HG03280 (cell line): ENCODE measurements around the gene GJA10.
"Not testable (repeated sequence)": the region's sequence is repeated elsewhere in the genome, so short reads cannot be mapped to it uniquely, and the experiment has no call there.

Source experiments
- ATAC-seq: cut with Tn5 transposase; IDR thresholded peaks from one replicate; pipeline ENCODE4 v1.9.1; 2021; ENCODE audit warnings: mild to moderate bottlenecking, moderate library complexity; ENCODE audit not compliant: unreplicated experiment

The GJA10 gene

GRCh38 chr6:89894169-89894568 is at the start of gene GJA10:
TSS of gene GJA10 (plus strand) at chr6:89894469. CDS start at chr6:89894469, 0 bp downstream.
- no peak for ATAC-seq

- ATAC-seq: not testable (repeated sequence)
These were observed 46.8 kb upstream of the GJA10 start for GRCh38 chr6:89847513-89847912.

GRCh38 chr6:89853068-89853467 is 41.2 kb upstream of the GJA10 start:
- no peak for ATAC-seq

- ATAC-seq: no peak
These were observed 36.2 kb upstream of the GJA10 start for GRCh38 chr6:89858041-89858440.

GRCh38 chr6:89859744-89860143 is 34.5 kb upstream of the GJA10 start:
- peak; percentile 50 for ATAC-seq

- ATAC-seq: peak; percentile 64
These were observed 32.0 kb upstream of the GJA10 start for GRCh38 chr6:89862273-89862672.

- ATAC-seq: no peak
These were observed 31.6 kb upstream of the GJA10 start for GRCh38 chr6:89862698-89863097.

GRCh38 chr6:89866024-89866678 is 28.1 kb upstream of the GJA10 start:
- no peak for ATAC-seq

GRCh38 chr6:89873721-89874120 is 20.5 kb upstream of the GJA10 start:
- no peak for ATAC-seq

GRCh38 chr6:89874438-89874837 is 19.8 kb upstream of the GJA10 start:
- no peak for ATAC-seq

- no peak for ATAC-seq
These were observed 7.7 kb upstream of the GJA10 start for GRCh38 chr6:89886378-89887120.

- ATAC-seq: no peak
These were observed 6.7 kb upstream of the GJA10 start for GRCh38 chr6:89887452-89888137.

GRCh38 chr6:89888138-89888514 is 6.1 kb upstream of the GJA10 start:
- ATAC-seq: no peak

- ATAC-seq: no peak
These were observed 5.4 kb upstream of the GJA10 start for GRCh38 chr6:89888871-89889270.

- not testable (repeated sequence) for ATAC-seq
These were observed 3.3 kb upstream of the GJA10 start for GRCh38 chr6:89890845-89891528.

GRCh38 chr6:89892577-89892976 is 1.7 kb upstream of the GJA10 start:
- not testable (repeated sequence) for ATAC-seq

GRCh38 chr6:89895276-89895874 is 1.1 kb downstream of the GJA10 start:
- no peak for ATAC-seq

GRCh38 chr6:89910001-89910901 is 16.0 kb downstream of the GJA10 start:
- ATAC-seq: not testable (repeated sequence)

GRCh38 chr6:89910902-89911240 is 16.6 kb downstream of the GJA10 start:
- ATAC-seq: no peak
